Type B pancreatic cell (in vitro differentiated cells): ENCODE measurements around the gene CEP104. TPM values are rescaled to one million over a fixed set of nuclear protein-coding genes. Genes with fewer than 3 reads are reported as not detected.

Source experiments
- DNase-seq: peaks from one replicate; pipeline ENCODE4 v3.0.0; 2021; ENCODE audit warnings: mixed read lengths; ENCODE audit not compliant: unreplicated experiment; ENCODE audit errors: extremely low spot score
- H3K27ac Mint-ChIP-seq: 2 replicates; pipeline ENCODE4 v1.8.0; 2021; ENCODE audit warnings: mild to moderate bottlenecking, mixed read lengths
- H3K27me3 Mint-ChIP-seq: 2 replicates; pipeline ENCODE4 v1.8.0; 2021; ENCODE audit warnings: mixed read lengths
- H3K36me3 Mint-ChIP-seq: 2 replicates; pipeline ENCODE4 v1.8.0; 2021; ENCODE audit warnings: mixed read lengths
- H3K4me1 Mint-ChIP-seq: one replicate; pipeline ENCODE4 v1.8.0; 2021; ENCODE audit warnings: mixed read lengths; ENCODE audit not compliant: unreplicated experiment
- H3K4me3 Mint-ChIP-seq: 2 replicates; pipeline ENCODE4 v1.8.0; 2021; ENCODE audit warnings: mild to moderate bottlenecking, mixed read lengths
- H3K9me3 Mint-ChIP-seq: 2 replicates; pipeline ENCODE4 v1.8.0; 2021; ENCODE audit warnings: mixed read lengths
- total RNA-seq: library from RNA; stranded (reverse); gene quantifications from 2 replicates; pipeline ENCODE4 v1.2.1, GENCODE V29; 2021; ENCODE audit warnings: low replicate concordance
- TF ChIP-seq, protein P1 (sequence below): fragments of 200-600 bp; sonication (generic); conservative IDR thresholded peaks from 2 replicates; pipeline ENCODE4 v1.5.0; 2021; ENCODE audit warnings: antibody characterized with exemption, mild to moderate bottlenecking

The CEP104 gene
- total RNA-seq, 1 donor from 2014 or later = 41.9 TPM

DNA sequence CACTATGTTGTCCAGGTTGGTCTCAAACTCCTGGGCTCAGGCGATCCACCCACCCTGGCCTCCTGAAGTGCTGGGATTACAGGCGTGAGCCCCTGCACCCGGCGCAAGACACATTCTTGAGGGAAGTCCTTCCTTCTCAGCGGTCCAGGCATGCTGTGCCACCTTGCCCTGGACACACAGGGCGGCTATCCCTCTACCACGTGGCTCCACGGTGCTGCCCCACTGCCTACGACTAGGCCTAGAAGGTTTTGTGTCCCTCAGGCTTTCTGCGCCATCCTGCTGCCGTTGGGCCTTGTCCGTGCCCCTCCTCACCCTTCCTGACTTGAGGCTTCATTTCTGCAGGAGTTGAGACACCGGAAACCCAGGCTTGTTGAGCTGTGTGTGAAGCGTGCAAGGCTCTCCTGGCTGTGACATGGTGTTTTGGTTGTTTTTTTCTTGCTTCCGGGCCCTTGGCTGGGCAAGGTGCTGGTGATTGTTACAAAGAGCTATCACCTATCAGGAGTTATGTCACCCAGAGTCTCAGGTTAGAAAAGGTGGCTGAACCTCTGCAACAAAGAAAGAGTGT lies 29.2 kb upstream of the CEP104 start:
- TF ChIP-seq, protein P1, sequence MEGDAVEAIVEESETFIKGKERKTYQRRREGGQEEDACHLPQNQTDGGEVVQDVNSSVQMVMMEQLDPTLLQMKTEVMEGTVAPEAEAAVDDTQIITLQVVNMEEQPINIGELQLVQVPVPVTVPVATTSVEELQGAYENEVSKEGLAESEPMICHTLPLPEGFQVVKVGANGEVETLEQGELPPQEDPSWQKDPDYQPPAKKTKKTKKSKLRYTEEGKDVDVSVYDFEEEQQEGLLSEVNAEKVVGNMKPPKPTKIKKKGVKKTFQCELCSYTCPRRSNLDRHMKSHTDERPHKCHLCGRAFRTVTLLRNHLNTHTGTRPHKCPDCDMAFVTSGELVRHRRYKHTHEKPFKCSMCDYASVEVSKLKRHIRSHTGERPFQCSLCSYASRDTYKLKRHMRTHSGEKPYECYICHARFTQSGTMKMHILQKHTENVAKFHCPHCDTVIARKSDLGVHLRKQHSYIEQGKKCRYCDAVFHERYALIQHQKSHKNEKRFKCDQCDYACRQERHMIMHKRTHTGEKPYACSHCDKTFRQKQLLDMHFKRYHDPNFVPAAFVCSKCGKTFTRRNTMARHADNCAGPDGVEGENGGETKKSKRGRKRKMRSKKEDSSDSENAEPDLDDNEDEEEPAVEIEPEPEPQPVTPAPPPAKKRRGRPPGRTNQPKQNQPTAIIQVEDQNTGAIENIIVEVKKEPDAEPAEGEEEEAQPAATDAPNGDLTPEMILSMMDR = no peak
- no peak for DNase-seq
- H3K36me3 Mint-ChIP-seq = peaks cover 21% of the 10 kb centered on the region
- H3K27me3 Mint-ChIP-seq = no peaks in the 10 kb centered on the region
- H3K4me1 Mint-ChIP-seq = no peaks in the 10 kb centered on the region
- H3K4me3 Mint-ChIP-seq = no peak overlapping the region
- H3K27ac Mint-ChIP-seq = no peak overlapping the region
- H3K9me3 Mint-ChIP-seq = no peaks in the 10 kb centered on the region

DNA sequence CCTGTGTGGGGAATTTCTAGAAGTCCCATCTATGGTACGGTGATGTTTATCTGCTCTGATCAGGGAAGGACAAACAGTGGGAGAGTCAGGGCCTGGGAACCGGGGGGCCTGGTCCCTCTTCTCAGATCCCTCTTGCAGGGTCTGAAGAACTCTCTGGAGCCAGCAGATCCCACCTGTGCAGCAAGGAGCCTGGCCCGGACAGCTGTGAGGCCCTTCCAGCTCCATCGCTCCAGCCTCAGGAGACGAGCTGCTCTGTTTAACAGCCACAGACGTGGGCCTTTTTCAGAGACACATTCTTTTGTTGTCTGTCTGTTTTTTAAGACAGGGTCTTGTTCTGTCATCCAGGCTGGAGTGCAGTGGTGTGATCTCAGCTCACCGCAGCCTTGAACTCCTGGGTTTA lies 28.6 kb upstream of the CEP104 start:
- Mint-ChIP-seq H3K36me3 (peaks cover 21% of the 10 kb centered on the region), H3K27me3 (no peaks in the 10 kb centered on the region), H3K4me1 (no peaks in the 10 kb centered on the region), H3K9me3 (no peaks in the 10 kb centered on the region), H3K27ac (no peak overlapping the region), H3K4me3 (no peak overlapping the region)
- DNase-seq = no peak
- TF ChIP-seq, protein P1 = no peak

DNA sequence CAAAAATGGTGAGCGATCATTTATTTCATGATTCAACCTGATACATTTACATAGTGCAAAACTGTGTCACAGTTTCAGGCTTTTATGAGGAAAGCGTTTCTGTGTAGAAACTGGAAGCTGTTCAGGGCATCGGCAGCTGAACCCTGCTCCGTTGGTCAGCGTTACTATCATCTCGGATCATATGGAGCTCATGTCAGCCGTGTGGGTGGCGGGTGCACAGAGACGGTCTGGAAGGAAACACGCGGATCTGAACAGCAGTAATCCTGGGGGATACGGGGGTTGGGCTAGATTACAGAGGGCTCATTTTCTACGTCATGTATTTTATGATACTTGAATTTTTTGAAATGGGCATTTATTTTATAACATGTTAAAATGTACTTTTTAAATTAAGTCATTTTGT lies 28.0 kb upstream of the CEP104 start:
- H3K4me1 Mint-ChIP-seq = no peaks in the 10 kb centered on the region
- no peak overlapping the region for H3K4me3 Mint-ChIP-seq
- TF ChIP-seq, protein P1 = no peak
- peaks cover 19% of the 10 kb centered on the region for H3K36me3 Mint-ChIP-seq
- no peaks in the 10 kb centered on the region for H3K9me3 Mint-ChIP-seq
- H3K27ac Mint-ChIP-seq = no peak overlapping the region
- DNase-seq = no peak
- H3K27me3 Mint-ChIP-seq = no peaks in the 10 kb centered on the region

DNA sequence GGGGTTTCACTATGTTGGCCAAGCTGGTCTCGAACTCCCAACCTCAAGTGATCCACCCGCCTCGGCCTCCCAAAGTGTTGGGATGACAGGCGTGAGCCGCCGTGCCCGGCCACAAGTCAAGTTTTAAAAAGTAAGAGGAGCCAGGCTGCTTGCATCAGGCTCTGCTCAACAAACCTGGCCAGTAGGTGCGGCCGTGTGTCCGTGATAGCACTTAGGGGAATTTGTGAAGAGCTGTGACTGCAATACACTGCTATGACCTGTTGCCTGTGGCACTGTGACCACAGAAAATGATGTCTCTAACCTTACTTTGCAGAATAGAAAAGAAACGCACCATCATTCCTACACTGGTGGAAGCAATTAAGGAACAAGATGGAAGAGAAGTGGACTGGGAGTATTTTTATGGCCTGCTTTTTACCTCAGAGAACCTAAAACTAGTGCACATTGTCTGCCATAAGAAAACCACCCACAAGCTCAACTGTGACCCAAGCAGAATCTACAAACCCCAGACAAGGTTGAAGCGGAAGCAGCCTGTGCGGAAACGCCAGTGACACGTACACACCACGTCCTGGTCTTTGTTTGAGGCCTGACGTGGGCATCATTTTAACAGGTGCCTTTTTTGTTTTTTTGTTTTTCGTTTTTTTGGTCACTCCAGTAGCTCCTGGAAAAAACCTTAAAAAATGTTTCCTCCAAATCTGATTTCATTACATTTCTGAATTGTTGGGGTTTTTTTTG lies 26.3 kb upstream of the CEP104 start:
- no peak overlapping the region for H3K27ac Mint-ChIP-seq
- no peak overlapping the region for H3K4me3 Mint-ChIP-seq
- H3K27me3 Mint-ChIP-seq = no peaks in the 10 kb centered on the region
- H3K9me3 Mint-ChIP-seq = peaks cover 8% of the 10 kb centered on the region
- DNase-seq = no peak
- H3K4me1 Mint-ChIP-seq = no peaks in the 10 kb centered on the region
- H3K36me3 Mint-ChIP-seq = peaks cover 30% of the 10 kb centered on the region
- TF ChIP-seq, protein P1 = no peak

DNA sequence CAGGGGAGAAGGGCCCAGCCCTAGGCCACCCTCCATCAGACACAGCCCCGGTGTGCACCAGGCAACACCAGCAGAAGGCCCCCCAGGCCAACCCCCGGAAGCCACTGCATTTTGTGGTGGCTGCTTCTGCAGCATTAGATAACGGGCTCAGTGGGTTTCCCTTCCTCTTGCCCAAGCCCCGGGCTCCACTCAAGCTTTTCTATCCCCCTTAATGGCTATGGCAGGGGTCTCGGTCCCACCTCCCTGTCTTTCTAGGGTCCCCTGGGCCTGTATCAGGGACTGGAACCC lies 24.1 kb upstream of the CEP104 start:
- H3K4me3 Mint-ChIP-seq = no peak overlapping the region
- no peaks in the 10 kb centered on the region for H3K4me1 Mint-ChIP-seq
- H3K27ac Mint-ChIP-seq = no peak overlapping the region
- no peak for DNase-seq
- H3K27me3 Mint-ChIP-seq = no peaks in the 10 kb centered on the region
- TF ChIP-seq, protein P1 = no peak
- peaks cover 31% of the 10 kb centered on the region for H3K36me3 Mint-ChIP-seq
- H3K9me3 Mint-ChIP-seq = peaks cover 8% of the 10 kb centered on the region
